Measurements from ENCODE around the gene C17orf67. TPM values are rescaled to one million over a fixed set of nuclear protein-coding genes. Genes with fewer than 3 reads are reported as not detected.

C17orf67 gene
- total and polyA plus RNA-seq, 2 of the 13 experiments (the other 11 are each of a cell fraction or from before 2014, with no cell fraction given) = 0.41 to 0.86 TPM

- no peak for TF ChIP-seq ATM (IDR thresholded peaks at IDR 0.05; ENCODE audit: borderline replicate concordance)
- TF ChIP-seq CBFB (CRISPR knock-in tag; IDR thresholded peaks at IDR 0.05) = no peak
- TF ChIP-seq DPF2 (CRISPR knock-in tag; IDR thresholded peaks at IDR 0.05; ENCODE audit: borderline replicate concordance, low read depth) = no peak
- TF ChIP-seq NR2F6 (IDR thresholded peaks at IDR 0.05) = no peak
- TF ChIP-seq NR2F6 (CRISPR knock-in tag; IDR thresholded peaks at IDR 0.05) = no peak
- TF ChIP-seq MAX (IDR thresholded peaks at IDR 0.05) = no peak
- TF ChIP-seq AKNA (CRISPR knock-in tag; IDR thresholded peaks at IDR 0.05; ENCODE audit: borderline replicate concordance) = no peak
- no peak for TF ChIP-seq ADNP (CRISPR knock-in tag; IDR thresholded peaks at IDR 0.05)
- TF ChIP-seq, protein P1, sequence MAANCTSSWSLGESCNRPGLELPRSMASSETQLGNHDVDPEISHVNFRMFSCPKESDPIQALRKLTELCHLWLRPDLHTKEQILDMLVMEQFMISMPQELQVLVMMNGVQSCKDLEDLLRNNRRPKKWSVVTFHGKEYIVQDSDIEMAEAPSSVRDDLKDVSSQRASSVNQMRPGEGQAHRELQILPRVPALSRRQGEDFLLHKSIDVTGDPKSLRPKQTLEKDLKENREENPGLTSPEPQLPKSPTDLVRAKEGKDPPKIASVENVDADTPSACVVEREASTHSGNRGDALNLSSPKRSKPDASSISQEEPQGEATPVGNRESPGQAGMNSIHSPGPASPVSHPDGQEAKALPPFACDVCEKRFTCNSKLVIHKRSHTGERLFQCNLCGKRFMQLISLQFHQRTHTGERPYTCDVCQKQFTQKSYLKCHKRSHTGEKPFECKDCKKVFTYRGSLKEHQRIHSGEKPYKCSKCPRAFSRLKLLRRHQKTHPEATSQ (CRISPR knock-in tag; IDR thresholded peaks at IDR 0.05; ENCODE audit: borderline replicate concordance) = no peak
- no peak for TF ChIP-seq SIN3A (IDR thresholded peaks at IDR 0.05; ENCODE audit: borderline replicate concordance, low read depth, low read length)
- TF ChIP-seq ZNF644 (CRISPR knock-in tag; IDR thresholded peaks at IDR 0.05; ENCODE audit: low read depth) = no peak
- TF ChIP-seq ZFYVE20 (CRISPR knock-in tag; IDR thresholded peaks at IDR 0.05; ENCODE audit: borderline replicate concordance, low read depth) = no peak
- no peak for TF ChIP-seq KLF6 (CRISPR knock-in tag; IDR thresholded peaks at IDR 0.05)
- TF ChIP-seq ZNF816 (CRISPR knock-in tag; IDR thresholded peaks at IDR 0.05; ENCODE audit: borderline replicate concordance) = no peak
These were observed 70.7 kb downstream of the C17orf67 start (continued) for GRCh38 chr17:56762988-56763387.
